ENCODE data around the gene TUSC2. TPM values are rescaled to one million over a fixed set of nuclear protein-coding genes. Genes with fewer than 3 reads are reported as not detected.

The TUSC2 gene
- polyA plus RNA-seq, 1 donor from 2014 or later: 88.8 TPM

- no peaks in the 10 kb centered on the region for H3F3A ChIP-seq (ENCODE audit: insufficient read depth, low read length, poor library complexity, severe bottlenecking)
- no peak overlapping the region for H3K4me2 ChIP-seq (ENCODE audit: low read length)
- H3K9ac ChIP-seq (ENCODE audit: low read length): no peak overlapping the region
- no peak overlapping the region for H2AFZ ChIP-seq (ENCODE audit: low read depth, low read length)
- H3K79me2 ChIP-seq (replicated peaks; ENCODE audit: insufficient read depth, low read length): no peaks in the 10 kb centered on the region
- H4K20me1 ChIP-seq (ENCODE audit: insufficient read depth): no peaks in the 10 kb centered on the region
- no peak overlapping the region for H3K4me3 ChIP-seq (ENCODE audit: low read length)
- no peaks in the 10 kb centered on the region for H3K9me2 ChIP-seq (ENCODE audit: insufficient read depth, low read length)
- H3K27ac ChIP-seq (ENCODE audit: low read length): no peak overlapping the region
- peaks cover 7% of the 10 kb centered on the region for H3K36me3 ChIP-seq (ENCODE audit: insufficient read depth, low read length)
- no peak for TF ChIP-seq RAD21 (conservative IDR thresholded peaks at IDR 0.05)
- TF ChIP-seq MXI1 (conservative IDR thresholded peaks at IDR 0.05; ENCODE audit: poor library complexity, severe bottlenecking): no peak
- no peak for TF ChIP-seq SMC3 (conservative IDR thresholded peaks at IDR 0.05; ENCODE audit: poor library complexity)
- TF ChIP-seq REST (IDR thresholded peaks at IDR 0.05; ENCODE audit: borderline replicate concordance): no peak
- no peak for TF ChIP-seq POLR2AphosphoS5 (IDR thresholded peaks at IDR 0.05)
- TF ChIP-seq CTCF (IDR thresholded peaks at IDR 0.05; ENCODE audit: poor library complexity, severe bottlenecking): no peak
- TF ChIP-seq EZH2 (IDR thresholded peaks at IDR 0.05; ENCODE audit: borderline replicate concordance, insufficient read depth, low read length, poor library complexity, severe bottlenecking): no peak
- TF ChIP-seq TAF1 (IDR thresholded peaks at IDR 0.05; ENCODE audit: low read depth): no peak
- no peak for TF ChIP-seq EP300 (conservative IDR thresholded peaks at IDR 0.05; ENCODE audit: poor library complexity, severe bottlenecking)
- no peaks in the 10 kb centered on the region for H3K27me3 ChIP-seq (ENCODE audit: insufficient read depth, low read depth, low read length)
- H3K9me3 ChIP-seq (ENCODE audit: low read length): no peaks in the 10 kb centered on the region
Observed at GRCh38 chr3:50365842-50366220, 37.8 kb upstream of the TUSC2 start.

- Histone ChIP-seq H3K4me3 (ENCODE audit: low read length) (no peak overlapping the region), H3F3A (ENCODE audit: insufficient read depth, low read length, poor library complexity, severe bottlenecking) (no peaks in the 10 kb centered on the region), H3K27me3 (ENCODE audit: insufficient read depth, low read depth, low read length) (no peaks in the 10 kb centered on the region), H3K4me2 (ENCODE audit: low read length) (no peak overlapping the region), H3K9me3 (ENCODE audit: low read length) (no peaks in the 10 kb centered on the region), H3K27ac (ENCODE audit: low read length) (no peak overlapping the region), H3K9ac (ENCODE audit: low read length) (no peak overlapping the region), H2AFZ (ENCODE audit: low read depth, low read length) (no peak overlapping the region), H3K79me2 (replicated peaks; ENCODE audit: insufficient read depth, low read length) (no peaks in the 10 kb centered on the region), H3K9me2 (ENCODE audit: insufficient read depth, low read length) (no peaks in the 10 kb centered on the region), H3K36me3 (ENCODE audit: insufficient read depth, low read length) (peaks cover 7% of the 10 kb centered on the region), H4K20me1 (ENCODE audit: insufficient read depth) (no peaks in the 10 kb centered on the region)
- TF ChIP-seq CTCF (IDR thresholded peaks at IDR 0.05; ENCODE audit: poor library complexity, severe bottlenecking) (peak; percentile 12), EZH2 (IDR thresholded peaks at IDR 0.05; ENCODE audit: borderline replicate concordance, insufficient read depth, low read length, poor library complexity, severe bottlenecking) (no peak), RAD21 (conservative IDR thresholded peaks at IDR 0.05) (peak; percentile 18), POLR2AphosphoS5 (IDR thresholded peaks at IDR 0.05) (no peak)
Observed at GRCh38 chr3:50365080-50365841, 37.2 kb upstream of the TUSC2 start.

All from neural cell (in vitro differentiated cells).